Smooth muscle cell (in vitro differentiated cells): ENCODE measurements around the gene KRTAP5-7. TPM values are rescaled to one million over a fixed set of nuclear protein-coding genes. Genes with fewer than 3 reads are reported as not detected.
"Not testable (repeated sequence)": the region's sequence is repeated elsewhere in the genome, so short reads cannot be mapped to it uniquely, and the experiment has no call there.

ENCODE experiments used
- DNase-seq: peaks from one replicate; lab custom pipeline; 2025; ENCODE audit not compliant: unreplicated experiment; lab: John Stamatoyannopoulos, UW
- H2AFZ ChIP-seq: fragments of 200-600 bp; sonication (generic); 2 replicates; pipeline ENCODE4 v1.6.0; 2016; ENCODE audit warnings: antibody characterized with exemption, low read depth, mild to moderate bottlenecking
- H3F3A ChIP-seq: fragments of 200-600 bp; sonication (generic); 2 replicates; pipeline ENCODE4 v1.6.0; 2017; ENCODE audit warnings: antibody characterized with exemption, low read depth
- H3K27ac ChIP-seq: fragments of 200-600 bp; sonication (generic); 2 replicates; pipeline ENCODE4 v1.5.1; 2016; ENCODE audit warnings: low read depth, mild to moderate bottlenecking
- H3K27me3 ChIP-seq: fragments of 200-600 bp; sonication (generic); 2 replicates; pipeline ENCODE4 v1.6.1; 2016; ENCODE audit warnings: low read depth, mild to moderate bottlenecking
- H3K36me3 ChIP-seq: fragments of 200-600 bp; sonication (generic); 2 replicates; pipeline ENCODE4 v1.5.1; 2016; ENCODE audit warnings: low read depth
- H3K4me1 ChIP-seq: fragments of 200-600 bp; sonication (generic); 2 replicates; pipeline ENCODE4 v1.5.1; 2016; ENCODE audit warnings: low read depth
- H3K4me2 ChIP-seq: fragments of 200-600 bp; sonication (generic); 2 replicates; pipeline ENCODE4 v1.6.0; 2016; ENCODE audit warnings: mild to moderate bottlenecking
- H3K4me3 ChIP-seq: fragments of 200-600 bp; sonication (generic); 2 replicates; pipeline ENCODE4 v1.5.1; 2016; ENCODE audit warnings: mild to moderate bottlenecking
- H3K79me2 ChIP-seq: fragments of 200-600 bp; sonication (generic); 2 replicates; pipeline ENCODE4 v1.6.0; 2016; ENCODE audit warnings: low read depth, mild to moderate bottlenecking
- H3K9ac ChIP-seq: fragments of 200-600 bp; sonication (generic); 2 replicates; pipeline ENCODE4 v1.6.0; 2016; ENCODE audit warnings: low read depth
- H3K9me3 ChIP-seq: fragments of 200-600 bp; sonication (generic); replicated peaks from 2 replicates; pipeline ENCODE4 v1.5.1; 2016; ENCODE audit warnings: low read depth
- H4K20me1 ChIP-seq: fragments of 200-600 bp; sonication (generic); 2 replicates; pipeline ENCODE4 v1.6.0; 2016; ENCODE audit warnings: low read depth
- WGBS: methylation state at CpG from one replicate; pipeline ENCODE4 v1.1.7; 2016; ENCODE audit warnings: low lambda C conversion rate; 5-methylcytosine and 5-hydroxymethylcytosine counted together
- polyA plus RNA-seq: library from polyadenylated mRNA; unstranded; fragments of >200 nt; fragmentation: Nextera tagmentation; extraction: Ambion mirVana; gene quantifications from 2 replicates; pipeline ENCODE4 v1.2.1, GENCODE V29; 2016
- total RNA-seq: library from RNA; depleted of rRNA; stranded (reverse); fragments of >200 nt; gene quantifications from 2 replicates; pipeline ENCODE4 v1.2.3, GENCODE V29; 2014
- TF ChIP-seq, protein P1 (sequence below): fragments of 200-600 bp; sonication (generic); IDR thresholded peaks from 2 replicates; pipeline ENCODE4 v1.5.1; 2017; ENCODE audit warnings: borderline replicate concordance, mild to moderate bottlenecking, antibody characterized with exemption; ENCODE audit not compliant: insufficient read depth, poor library complexity, severe bottlenecking

The KRTAP5-7 gene, protein sequence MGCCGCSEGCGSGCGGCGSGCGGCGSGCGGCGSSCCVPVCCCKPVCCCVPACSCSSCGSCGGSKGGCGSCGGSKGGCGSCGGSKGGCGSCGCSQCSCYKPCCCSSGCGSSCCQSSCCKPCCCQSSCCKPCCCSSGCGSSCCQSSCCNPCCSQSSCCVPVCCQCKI
- total RNA-seq, result not detected in 2 replicates
- not detected in 2 replicates for polyA plus RNA-seq

GRCh38 chr11:71526796-71527575 lies at the start of gene KRTAP5-7:
Gene KRTAP5-7, plus strand, starts transcription at chr11:71527267. Its CDS starts 34 bp downstream, at chr11:71527301.
- not testable (repeated sequence) for H3K79me2 ChIP-seq, H3K4me1 ChIP-seq, H3K27ac ChIP-seq, H3F3A ChIP-seq, H3K4me2 ChIP-seq, H3K36me3 ChIP-seq, H2AFZ ChIP-seq, H4K20me1 ChIP-seq, H3K9ac ChIP-seq, H3K27me3 ChIP-seq, DNase-seq, H3K4me3 ChIP-seq, H3K9me3 ChIP-seq
- WGBS, result 80% methylated on average over 10 of the region's 10 CpGs

GRCh38 chr11:71477641-71478527 lies 49.2 kb upstream of the KRTAP5-7 start:
- no peak overlapping the region for H3K27ac ChIP-seq
- TF ChIP-seq, protein P1, sequence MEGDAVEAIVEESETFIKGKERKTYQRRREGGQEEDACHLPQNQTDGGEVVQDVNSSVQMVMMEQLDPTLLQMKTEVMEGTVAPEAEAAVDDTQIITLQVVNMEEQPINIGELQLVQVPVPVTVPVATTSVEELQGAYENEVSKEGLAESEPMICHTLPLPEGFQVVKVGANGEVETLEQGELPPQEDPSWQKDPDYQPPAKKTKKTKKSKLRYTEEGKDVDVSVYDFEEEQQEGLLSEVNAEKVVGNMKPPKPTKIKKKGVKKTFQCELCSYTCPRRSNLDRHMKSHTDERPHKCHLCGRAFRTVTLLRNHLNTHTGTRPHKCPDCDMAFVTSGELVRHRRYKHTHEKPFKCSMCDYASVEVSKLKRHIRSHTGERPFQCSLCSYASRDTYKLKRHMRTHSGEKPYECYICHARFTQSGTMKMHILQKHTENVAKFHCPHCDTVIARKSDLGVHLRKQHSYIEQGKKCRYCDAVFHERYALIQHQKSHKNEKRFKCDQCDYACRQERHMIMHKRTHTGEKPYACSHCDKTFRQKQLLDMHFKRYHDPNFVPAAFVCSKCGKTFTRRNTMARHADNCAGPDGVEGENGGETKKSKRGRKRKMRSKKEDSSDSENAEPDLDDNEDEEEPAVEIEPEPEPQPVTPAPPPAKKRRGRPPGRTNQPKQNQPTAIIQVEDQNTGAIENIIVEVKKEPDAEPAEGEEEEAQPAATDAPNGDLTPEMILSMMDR, result no peak
- no peak overlapping the region for H3K9ac ChIP-seq
- H3K4me2 ChIP-seq, result no peak overlapping the region
- no peaks in the 10 kb centered on the region for H3K36me3 ChIP-seq
- H3K9me3 ChIP-seq, result no peaks in the 10 kb centered on the region
- no peak overlapping the region for H2AFZ ChIP-seq
- 88% methylated on average over 25 of the region's 25 CpGs for WGBS
- no peak overlapping the region for H3K4me3 ChIP-seq
- no peak for DNase-seq
- H3K79me2 ChIP-seq, result no peaks in the 10 kb centered on the region
- H4K20me1 ChIP-seq, result no peaks in the 10 kb centered on the region
- no peaks in the 10 kb centered on the region for H3K27me3 ChIP-seq
- H3F3A ChIP-seq, result no peaks in the 10 kb centered on the region
- H3K4me1 ChIP-seq, result no peaks in the 10 kb centered on the region

GRCh38 chr11:71478528-71478840 lies 48.6 kb upstream of the KRTAP5-7 start:
- no peak overlapping the region for H3K4me3 ChIP-seq
- no peak overlapping the region for H3K27ac ChIP-seq
- no peaks in the 10 kb centered on the region for H3K4me1 ChIP-seq
- no peaks in the 10 kb centered on the region for H3K79me2 ChIP-seq
- no peak for DNase-seq
- WGBS, result 99% methylated on average over 11 of the region's 11 CpGs
- no peak overlapping the region for H3K9ac ChIP-seq
- no peak overlapping the region for H3K4me2 ChIP-seq
- no peaks in the 10 kb centered on the region for H3K27me3 ChIP-seq
- no peaks in the 10 kb centered on the region for H3K36me3 ChIP-seq
- H4K20me1 ChIP-seq, result no peaks in the 10 kb centered on the region
- H3K9me3 ChIP-seq, result no peaks in the 10 kb centered on the region
- TF ChIP-seq, protein P1, result no peak
- no peak overlapping the region for H2AFZ ChIP-seq
- no peaks in the 10 kb centered on the region for H3F3A ChIP-seq
